AG09319 (cell line): ENCODE data around the gene TIFAB.

Source experiments
- DNase-seq: peaks from one replicate; pipeline ENCODE4 v3.0.0-alpha.2; 2010; ENCODE audit warnings: low read depth; ENCODE audit errors: extremely low read depth
- CTCF ChIP-seq: IDR thresholded peaks from 2 replicates; pipeline ENCODE4 v1.5.1; 2011; ENCODE audit warnings: low read depth, mild to moderate bottlenecking, inconsistent platforms, low read length, moderate library complexity

The TIFAB gene

GRCh38 chr5:135436951-135437418 is 15.2 kb downstream of the TIFAB start:
- no peak for TF ChIP-seq CTCF
- DNase-seq: no peak

DNA sequence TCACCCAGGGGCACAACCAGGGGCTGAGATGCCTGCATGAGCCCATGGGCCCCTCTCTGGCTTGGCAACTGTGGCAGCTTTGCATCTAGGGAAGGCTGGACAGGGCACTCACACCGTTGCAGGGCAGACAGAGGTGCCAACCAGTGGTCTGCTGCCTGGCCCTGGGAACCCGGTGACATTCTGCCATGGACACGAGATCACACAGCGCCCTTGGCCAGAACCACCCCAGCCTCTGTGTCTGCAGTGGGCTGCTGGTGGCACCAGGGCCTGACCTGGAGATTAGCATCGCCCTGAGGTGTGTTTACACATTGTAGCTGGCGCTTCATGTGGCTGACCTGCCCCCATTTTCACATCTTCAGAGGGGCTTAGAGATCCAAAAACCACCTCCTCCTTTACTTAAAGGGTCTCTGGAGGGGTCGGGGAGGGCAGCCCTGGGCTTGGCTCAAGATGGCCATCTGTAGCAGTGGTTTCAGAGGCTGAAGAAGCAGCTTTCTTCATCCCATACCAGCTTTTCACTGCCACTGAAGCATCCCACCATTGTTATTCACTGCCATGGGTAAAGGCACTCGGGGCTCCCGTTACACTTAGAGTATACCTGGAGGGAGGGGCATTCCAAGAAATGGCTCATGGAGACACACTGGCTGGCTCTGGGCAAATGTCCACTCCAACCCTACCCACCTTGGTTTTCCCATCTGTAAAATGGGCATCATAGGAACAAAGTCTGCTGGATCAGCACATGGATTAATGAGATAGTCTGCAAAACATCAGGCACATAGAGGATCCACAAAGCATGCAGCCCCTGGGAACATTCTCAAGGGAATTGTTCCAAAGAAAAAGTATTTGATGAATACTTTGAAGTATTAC is 16.5 kb downstream of the TIFAB start:
- no peak for DNase-seq
- TF ChIP-seq CTCF: no peak

DNA sequence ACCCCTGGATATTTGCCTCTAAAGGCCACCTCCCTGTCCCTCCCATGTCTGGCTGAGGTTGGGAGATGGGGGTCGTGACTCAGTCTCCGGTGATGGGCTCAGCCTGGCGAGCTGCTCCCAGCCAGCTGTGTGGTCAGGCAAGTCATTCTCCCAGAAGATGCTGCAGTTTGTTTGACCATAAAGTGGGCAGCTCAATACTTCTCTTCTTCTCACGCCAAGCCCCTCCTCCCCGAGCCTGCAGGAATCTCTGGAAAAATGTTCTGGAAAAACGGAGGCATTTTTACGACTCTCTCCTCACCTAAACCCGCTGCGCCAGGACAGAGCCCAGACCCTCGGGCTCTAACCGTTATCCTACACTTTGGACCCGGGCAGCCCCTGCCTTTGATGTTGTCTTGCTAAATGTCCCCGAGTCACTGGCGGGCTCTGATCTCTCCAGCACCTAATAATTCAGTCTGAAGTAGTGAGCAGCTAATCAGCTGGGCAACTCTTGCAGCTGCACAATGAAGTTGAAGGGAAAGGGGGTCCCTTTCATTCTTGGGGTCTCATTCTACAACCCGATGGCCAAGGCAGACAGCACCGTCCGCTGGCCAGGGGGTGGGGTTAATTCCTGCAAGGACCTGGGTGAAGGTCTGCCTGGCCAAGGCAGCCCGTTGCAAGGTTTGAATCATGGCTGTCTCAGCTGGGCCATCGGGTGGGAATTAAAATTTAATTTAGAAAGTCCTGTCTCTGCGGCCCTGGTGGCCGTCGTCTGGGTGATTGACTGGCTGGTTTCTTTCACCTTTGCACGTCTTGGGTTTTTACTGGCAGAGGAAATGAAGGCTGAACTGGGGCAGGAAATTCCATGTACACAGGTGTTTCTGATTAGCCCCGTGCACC is 17.3 kb downstream of the TIFAB start:
- no peak for DNase-seq
- TF ChIP-seq CTCF: no peak

DNA sequence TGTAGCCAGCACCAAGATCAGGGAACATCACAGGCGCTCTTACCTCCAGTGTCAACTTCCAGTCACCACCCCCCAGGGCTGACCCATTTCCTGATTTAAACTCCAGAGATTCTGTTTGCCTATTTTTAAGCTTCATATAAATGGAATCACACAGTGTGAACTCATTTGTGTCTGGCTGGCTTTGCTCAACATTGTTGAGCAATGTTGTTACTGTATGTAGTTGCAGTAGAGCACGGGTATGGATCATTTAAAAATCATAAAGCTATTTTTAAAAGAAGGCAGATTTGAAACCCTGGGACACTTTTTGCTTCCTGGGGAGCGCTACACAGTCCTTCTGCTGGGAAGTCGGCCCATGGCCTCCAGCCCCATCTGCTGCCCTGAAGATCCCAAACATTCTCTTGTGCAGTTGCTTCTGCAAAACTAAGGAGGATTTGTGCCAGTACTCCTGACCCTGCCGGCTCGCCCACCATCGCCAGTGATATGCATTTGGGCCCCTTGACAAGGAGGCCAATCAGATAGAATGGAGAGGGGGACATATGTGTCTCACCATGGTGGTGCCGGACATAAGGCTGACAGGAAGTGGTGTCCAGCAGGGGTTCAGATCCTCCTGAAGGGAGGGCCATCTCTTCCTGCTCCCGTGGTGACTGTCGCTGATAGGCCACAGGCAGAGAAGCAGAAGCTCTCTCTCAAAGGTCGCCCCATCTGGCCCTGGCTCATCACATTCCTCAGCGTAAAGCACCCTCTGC is 18.3 kb downstream of the TIFAB start:
- no peak for DNase-seq

GRCh38 chr5:135432113-135432512 is 20.0 kb downstream of the TIFAB start:
- no peak for DNase-seq
- TF ChIP-seq CTCF: no peak

More for the DNA sequence above, 18.3 kb downstream of the TIFAB start:
- TF ChIP-seq CTCF: no peak

DNA sequence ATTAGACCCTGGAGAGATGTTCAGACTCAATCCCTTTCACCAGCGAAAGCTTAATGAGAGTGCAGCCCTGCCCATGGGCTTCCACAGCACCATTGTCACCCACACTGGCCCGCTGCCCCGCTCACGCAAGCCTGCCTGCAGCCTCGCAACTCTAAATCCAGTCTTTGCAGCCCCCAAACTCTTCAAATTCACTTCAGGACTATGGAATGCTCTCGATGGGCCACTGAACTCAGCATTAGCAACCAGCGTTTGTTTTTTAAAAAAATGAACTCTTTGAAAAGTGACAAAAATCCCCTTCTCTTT is 22.1 kb downstream of the TIFAB start:
- no peak for TF ChIP-seq CTCF
- DNase-seq: no peak
